GM18907 (cell line): Measurements from ENCODE around the gene ZNF329.

ENCODE experiments used
- ATAC-seq: cut with Tn5 transposase; IDR thresholded peaks from one replicate; pipeline ENCODE4 v1.9.1; 2021; ENCODE audit warnings: mild to moderate bottlenecking, moderate library complexity; ENCODE audit not compliant: unreplicated experiment

ZNF329 gene

DNA sequence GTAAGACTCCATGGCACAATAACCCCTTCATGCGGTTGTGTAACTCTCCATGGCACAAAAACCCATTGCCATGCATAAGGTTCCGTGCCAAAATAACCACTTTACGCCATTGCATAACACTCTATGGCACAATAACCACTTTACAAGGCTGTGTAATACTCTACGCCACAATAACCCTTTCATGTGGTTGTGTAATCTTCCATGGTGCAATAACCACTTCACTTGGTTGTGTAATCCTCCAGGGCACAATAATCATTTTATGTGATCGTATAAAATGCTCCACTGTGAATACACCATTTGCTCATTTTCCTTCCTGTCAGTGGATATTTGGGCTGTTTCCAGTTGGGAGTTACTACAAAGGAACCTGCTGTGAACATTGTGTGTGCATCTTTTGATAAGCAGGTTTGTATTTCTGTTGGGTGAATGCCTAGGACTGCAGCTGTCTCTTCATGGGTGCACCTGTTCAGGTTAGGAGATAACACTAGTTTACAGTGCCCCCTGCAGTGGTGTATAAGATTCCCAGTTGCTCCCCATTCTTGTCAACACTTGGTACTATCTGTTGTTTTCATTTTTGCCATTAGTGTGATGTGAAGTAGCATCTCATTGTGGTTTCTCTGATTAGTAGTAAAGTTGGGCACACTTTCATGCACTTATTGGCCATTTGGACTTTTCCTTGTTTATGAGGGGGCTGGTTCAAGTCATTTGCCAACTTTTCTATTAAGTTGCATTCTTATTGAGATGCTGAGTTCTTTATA, 31.4 kb downstream of the ZNF329 start:
- ATAC-seq: no peak

DNA sequence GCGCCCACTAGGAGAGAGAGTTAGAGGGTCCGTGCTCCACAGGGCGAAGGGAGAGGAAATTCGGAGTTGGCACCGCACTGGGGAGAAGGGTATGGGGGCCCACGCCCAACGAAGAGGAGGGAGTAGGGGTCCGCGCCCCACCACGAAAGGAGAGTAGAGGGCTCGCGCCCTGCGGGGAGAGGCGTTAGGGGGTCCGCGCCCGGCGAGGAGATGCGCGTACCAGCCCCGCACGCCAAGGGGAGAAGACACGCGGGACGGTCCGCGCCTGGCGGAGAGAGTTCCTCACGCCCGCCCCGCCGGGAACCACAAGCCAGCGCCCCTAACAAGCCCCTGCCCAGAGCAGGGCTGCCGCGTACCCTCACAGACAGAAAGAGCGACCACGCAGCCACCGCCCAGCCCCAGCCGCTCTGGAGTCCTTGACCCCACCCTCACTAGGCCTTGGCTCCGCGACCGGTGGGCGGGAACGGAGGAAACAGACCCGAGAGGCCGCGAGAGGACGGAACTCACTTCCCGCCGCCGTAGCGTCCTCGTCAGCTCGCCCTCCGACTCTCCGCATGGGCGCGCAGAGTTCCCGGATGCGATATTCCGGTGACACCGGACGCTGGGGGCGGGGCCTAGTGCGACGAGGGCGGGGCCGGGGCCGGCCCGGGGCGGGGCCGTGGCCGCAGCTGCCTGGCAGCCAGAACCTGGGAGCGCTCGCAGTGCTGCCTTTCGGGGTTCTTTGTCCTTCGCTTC, 32.6 kb downstream of the ZNF329 start:
- ATAC-seq: no peak

DNA sequence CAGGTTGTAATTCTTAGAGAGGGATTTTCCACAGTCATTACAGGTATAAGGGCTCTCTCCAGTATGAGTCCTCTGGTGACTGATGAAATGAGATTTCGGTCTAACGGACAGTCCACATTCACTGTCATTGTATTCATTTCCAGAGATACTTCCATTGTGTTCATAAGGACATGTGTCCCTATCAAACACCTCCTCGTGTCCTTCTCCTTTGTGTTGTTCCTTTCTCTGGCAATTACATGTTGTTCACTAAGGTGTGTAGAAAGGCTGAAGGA, 42.1 kb downstream of the ZNF329 start:
- no peak for ATAC-seq

DNA sequence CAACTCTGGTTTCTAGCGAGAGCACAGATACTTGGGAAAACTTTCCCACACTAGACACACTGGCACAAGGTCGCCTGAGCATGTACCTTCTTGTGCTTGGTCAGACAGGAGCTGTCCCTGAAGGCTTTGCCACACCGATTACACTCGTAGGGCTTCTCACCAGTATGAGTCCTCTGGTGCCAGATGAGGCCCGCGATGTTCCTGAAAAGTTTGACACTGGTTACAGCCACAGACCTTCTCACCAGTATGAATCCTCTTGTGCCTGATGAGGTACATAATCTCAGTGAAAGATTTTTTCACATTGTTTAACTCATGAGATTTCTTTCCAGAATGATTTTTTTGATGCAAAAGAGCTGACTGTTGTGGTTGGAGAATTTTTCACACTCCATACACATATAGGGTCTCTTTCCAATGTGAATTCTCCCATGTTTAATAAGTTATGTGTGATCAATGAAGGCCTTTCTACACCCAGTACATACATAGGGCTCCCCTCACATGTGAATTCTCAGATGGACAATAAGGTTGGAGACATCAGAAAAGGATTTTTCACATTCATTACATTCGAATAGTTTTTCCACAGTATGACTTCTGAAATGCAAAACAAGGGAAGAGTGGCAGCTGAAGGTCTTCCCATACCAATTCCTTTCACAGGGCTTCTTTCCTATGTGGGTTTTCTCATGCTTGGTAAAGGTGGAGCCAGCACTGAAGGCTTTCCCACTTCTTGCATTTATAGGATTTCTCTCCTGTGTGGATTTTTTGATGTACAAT, 42.6 kb downstream of the ZNF329 start:
- ATAC-seq: no peak

DNA sequence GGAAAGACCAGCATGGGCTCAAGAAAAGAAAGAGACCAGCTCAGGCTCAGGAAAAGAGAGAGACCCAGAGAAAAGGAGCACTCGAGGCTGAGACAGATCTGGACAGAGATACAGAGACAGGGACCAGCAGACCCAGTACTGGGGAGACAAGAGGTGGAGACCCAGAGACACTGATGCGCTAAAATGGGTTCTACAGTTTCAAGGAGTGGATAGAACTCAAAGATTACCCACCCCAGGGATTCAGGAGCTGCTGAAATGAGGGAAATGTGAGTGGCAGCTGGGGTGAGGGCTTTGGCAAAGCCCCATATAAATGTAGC, 51.9 kb downstream of the ZNF329 start:
- peak; percentile 20 for ATAC-seq

DNA sequence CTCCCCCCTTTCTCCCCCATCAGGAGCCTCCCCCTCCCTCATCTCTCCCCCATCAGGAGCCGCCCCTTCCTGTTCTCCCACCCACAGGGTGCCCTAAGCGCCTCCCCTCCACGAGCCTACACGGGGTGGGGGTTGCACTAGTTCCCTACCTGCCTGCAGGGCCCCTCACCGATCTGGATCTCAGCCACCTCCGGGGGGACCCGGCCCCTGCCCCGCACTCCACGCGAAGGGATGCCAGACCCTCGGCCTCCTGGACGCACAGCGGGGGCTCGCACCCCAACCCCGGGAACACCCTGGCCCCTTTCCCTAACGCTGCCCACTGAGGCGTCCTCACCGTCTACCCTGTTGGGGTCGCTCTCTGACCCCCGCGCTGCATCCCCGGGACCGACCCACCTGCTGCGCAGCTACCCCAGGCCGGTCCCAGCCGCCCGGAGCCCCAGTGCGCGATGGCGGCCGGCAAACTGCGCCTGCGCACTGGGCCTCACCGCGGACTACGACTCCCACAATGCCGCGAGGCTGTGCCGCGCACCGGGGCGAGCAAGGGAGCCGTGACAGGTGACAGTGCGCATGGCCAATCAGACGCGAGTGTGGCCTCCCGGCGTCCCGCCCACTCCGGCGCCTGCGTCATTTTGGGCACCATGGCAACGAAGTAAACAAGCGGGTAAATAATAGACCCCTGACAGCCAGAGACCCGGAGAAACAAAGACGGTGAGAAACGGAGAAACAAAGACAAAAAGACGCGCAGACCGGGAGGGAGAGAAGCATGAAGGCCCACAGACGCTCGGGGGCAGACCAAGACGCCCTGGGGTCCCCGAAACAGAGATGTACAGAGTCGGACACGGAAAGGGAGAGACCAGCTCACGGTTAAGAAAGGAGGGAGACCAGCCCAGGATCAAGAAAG, 52.6 kb downstream of the ZNF329 start, which contains the start of gene ZSCAN18:
TSS of gene ZSCAN18 (minus strand) at position 451 of the 901 bp plus-strand sequence. CDS start 7,964 bp downstream, outside the sequence.
- peak; percentile 89 for ATAC-seq

DNA sequence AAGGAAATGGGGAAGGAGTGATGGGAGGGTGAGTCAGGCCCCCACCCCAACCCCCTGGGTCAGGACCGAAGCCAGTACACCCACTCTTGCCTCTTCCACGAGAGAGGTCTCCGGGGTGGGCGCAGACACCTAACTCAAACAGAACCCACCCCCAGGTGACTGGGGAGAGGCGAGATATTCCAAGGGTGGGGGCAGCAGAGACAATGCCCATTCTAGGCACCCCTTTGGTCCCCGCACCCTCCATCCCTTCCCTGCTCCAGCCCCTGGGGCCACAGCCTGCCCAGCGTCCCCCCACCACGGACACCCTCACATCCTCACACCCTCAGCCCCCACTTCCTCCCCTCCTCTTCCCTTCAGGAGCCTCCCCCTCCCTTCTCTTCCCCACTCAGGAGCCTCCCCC, 53.2 kb downstream of the ZNF329 start:
- ATAC-seq: no peak

DNA sequence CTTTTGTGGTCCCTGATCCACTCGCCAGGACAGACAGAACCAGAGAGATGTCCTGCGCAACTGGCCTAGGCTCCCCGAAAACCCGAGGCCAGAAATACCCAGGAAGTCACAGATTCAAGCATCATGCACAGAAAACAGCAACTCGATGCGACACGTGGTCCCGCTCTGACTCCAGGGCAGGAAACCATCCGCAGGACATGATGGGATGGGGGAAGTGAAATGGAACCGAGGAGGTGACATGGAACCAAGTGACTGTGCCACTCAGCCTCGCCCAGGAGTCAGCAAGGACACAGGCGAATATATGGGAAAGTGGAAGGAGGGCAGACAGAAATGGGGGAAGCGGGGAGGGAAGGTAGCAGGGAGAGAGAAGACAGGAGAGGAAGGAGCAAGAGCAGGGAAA, 53.7 kb downstream of the ZNF329 start:
- no peak for ATAC-seq

DNA sequence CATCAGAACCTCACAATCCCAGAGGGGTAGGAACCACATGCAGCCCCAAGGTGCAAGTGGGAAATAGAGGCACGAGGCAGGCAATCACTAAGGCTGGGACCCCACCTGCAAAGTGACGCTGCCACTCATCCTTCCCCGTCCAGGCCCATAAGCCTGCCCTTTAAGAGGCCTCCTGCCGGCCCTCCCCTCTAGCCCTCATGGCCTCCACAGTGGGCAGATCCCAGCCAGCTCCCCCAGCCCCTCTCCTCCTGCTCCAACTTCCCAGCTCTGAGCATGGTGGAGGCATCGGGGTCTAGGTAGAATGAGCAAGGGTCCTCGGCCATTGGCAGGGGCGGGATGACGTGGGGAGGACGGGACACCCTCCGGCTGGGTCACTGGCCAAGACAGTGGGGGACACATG, 55.3 kb downstream of the ZNF329 start:
- ATAC-seq: no peak

DNA sequence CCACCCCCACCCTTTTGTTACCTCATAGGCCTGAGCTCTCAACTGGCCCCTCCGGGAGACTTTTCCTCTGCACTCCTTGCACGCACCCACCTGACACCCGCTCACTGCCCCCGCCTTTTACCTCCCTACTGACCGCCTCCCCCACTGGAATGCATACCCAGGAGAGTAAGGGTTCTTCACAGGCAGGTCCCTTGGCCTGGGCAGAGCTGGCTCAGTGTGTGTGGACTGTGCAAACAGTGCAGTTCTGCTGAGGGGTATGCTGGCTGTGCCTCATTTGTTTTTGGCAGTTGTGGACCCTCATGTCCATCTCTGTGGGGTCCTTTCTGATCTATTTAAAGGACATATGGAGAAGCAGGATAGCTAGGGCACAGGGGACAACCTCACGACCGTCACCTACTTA, 57.5 kb downstream of the ZNF329 start:
- no peak for ATAC-seq

DNA sequence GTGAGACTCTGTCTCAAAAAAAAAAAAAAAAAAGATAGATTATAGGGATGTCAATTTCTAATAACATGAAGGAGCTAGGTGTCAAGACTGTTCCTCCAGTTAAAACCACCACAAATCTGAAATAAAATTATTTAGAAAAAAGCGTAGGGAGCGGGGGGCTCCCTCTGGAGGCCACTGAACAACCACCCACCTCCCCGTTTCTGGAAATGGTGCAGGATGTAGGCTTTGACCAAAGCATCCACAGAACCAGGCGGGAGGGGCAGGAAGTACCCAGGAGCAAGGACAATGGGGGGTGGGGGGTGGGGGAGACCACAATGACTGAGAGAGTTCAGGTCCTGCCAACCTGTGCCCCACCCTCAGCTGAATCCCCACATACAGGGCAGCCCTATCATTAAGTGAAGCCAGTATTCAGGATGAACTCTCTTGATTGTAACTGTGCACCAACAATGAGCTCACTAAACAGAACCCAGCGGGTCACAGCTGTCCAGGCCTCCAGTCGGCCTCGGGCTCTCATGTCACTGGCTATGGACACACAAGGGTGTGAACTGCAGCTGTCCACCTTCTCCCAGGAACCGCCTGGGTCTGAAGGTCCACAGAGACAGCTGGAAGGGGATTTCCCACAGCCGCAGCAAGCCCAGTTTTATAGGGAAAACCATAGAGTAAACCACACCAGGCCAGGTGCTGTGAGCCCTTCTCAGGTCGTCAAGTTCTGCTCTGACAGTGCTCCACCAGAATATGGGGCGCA, 59.2 kb downstream of the ZNF329 start:
- no peak for ATAC-seq

DNA sequence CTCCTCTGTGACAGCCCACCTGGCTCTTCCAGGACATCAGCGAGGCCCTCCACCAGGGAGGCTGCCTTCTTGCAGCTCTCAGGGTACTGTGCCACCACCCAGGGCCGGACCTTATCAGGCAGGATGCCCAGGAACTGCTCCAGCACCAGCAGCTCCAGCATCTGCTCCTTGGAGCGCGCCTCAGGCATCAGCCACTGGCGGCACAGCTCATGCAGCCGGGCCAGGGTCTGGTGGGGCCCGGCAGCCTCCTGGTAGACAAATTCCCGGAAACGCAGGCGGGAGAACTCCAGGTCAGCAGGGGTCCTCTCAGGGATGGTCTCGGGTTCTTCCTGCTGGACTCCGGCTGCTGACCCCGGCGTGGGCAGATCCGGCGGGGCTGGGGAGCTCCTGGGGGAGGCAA, 60.7 kb downstream of the ZNF329 start:
- ATAC-seq: no peak

DNA sequence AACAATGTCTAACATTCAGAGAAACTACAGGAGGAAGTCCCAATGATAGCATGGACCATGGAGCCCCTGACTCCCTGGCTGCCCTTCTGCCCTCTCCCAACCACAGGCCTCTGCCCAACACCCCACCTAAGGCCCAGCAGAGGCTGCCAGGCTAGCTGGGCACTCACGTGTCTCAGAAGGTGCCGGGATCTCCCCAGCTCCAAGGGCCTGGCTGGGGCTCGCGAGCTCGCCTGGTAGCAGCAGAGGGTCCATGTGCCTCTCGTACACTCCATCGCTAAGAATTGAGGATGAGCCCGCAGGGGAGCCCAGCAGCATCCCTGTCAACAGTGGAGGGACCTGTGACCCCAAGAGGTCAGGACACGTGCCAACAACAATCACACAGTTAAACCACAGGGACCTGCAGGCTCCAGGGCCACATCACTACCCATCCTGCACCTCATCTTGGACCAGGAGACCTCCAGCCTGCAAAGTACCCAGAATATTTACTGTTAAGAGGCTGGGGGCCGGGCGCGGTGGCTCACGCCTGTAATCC, 62.0 kb downstream of the ZNF329 start:
- ATAC-seq: no peak

DNA sequence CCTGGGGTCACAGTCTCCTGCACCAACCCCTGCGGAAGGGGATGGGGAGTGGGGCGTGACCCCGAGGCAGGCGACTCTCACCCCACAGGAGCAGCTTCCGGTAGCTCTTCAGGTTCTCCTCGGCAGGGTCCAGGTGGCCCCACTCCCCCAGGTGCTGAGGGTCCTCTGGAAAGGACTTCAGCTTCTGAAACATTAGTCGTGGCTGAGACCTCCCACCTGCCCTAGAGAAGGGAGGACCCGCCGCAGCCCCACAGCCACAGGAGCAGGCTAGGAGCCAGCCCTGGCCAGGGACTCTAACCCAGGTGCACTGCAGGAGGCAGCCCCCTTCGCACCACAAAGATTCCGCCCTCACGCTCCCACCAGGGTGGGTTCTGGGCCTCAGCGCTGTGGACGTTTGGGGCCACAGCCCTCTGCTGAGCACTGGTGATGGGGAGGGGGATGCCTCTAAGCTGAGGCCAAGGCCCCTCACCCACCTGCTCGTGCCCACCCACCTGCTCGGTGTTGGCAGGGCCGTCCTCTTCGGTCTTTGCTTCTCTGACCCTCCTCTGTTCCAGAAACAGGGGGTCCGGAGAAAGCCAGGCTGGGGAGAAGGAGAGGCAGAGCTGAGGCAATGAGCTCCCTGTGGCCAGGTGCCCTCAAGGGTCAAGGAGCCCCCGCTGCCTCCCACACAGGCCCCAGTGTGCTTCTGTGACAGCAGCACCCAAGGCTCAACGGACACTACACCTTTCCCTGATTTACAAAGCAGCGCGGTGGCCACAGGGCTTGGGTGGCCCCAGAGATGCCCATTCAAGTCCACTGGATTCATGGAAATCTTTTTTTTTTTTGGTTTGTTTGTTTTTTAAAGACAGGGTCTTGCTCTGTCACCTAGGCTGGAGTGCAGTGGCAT, 63.5 kb downstream of the ZNF329 start:
- no peak for ATAC-seq

DNA sequence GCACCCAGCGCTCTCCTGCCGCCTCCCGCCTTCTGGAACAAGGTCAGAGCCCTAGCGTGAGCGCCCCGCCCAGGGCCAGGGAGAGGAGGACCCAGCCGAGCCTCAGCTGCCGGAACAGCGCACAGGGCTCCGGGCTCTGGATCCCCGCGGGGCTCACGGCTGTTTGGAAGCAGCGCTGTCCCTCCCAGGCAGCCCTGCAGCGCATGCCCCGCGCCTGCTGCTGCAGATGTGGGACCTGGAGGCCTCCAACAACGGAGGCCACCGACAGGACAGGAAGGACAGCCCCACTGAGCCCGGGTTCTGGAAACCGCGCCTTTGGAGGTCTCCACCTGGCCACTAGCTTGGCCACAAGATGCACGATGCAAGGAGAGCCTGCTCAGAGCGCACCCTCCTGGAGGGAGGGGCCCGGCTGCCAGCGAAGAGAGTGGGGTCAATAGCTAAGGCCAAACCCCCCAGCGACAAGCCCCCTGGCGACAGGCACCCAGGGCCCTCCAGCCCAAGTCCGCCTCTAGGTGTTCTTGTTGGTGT, 65.2 kb downstream of the ZNF329 start:
- no peak for ATAC-seq

DNA sequence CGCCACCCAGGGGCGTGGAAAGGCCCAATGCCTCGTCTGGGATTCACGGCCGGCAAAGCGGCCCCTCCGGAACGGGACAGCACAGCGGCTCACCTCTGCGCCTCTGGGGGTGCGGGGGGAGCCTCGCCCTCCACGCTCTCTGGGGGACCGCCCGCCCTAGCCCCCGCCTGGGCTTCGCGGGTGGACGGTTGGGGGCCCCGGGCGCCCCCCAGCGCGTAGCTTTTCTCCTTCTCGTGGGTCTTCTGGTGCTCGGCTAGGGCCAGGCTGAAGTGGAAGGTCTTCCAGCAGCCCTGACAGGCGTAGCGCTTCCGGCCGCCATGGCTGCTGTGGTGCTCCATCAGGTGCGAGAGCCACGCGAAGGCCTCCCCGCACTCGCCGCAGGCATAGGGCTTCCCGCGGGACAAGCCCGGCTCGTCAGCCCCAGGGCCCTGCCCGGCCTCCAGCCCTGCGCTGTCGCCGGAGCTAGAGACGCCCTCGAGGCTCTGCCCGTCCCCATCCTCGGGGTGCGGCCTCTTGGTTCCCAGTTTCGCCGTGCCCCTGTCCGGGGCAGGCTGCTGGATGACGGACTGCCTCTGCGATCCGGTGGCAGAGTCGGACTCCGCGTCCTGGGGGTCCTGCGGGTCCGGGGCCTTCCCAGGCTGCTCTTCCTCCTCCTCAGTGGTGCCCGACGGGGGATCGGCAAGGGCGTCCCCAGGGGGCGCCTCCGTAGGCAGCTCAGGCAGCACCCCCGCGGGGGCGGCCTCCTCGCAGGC, 65.8 kb downstream of the ZNF329 start:
- no peak for ATAC-seq

DNA sequence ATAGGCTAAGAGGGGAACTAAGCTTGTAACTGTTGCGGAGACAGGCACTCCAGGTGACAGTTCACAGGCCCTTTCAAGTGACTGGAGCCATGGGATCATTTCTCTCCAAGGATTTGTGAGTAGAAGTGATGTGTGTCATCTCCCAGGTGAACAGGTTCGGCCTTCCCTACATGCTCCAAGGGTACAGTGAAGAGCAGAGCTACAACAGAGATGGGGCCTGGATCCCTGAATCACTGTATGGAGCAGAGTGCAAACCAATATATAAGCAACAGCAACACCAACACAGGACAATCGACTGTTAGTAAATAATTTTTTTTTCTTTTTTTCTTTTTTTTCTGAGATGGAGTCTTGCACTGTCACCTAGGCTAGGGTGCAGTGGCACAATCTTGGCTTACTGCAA, 67.6 kb downstream of the ZNF329 start:
- no peak for ATAC-seq

DNA sequence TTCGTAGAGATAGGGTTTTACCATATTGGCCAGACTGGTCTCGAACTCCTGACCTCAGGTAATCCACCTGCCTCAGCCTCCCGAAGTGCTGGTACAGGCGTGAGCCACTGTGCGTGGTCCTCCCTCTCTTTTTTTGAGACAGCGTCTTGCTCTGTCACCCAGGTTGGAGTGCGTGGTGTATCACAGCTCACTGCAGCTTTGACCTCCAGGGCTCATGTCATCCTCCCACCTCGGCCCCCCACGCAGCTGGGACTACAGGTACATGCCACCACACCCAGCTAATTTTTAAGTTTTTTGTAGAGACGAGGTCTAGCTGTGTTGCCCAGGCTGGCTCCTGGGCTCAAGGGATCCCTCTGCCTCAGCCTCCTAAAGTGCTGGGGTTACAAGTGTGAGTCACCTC, 70.8 kb downstream of the ZNF329 start:
- ATAC-seq: no peak
